ENCODE data around the gene CLDN7.

DNA sequence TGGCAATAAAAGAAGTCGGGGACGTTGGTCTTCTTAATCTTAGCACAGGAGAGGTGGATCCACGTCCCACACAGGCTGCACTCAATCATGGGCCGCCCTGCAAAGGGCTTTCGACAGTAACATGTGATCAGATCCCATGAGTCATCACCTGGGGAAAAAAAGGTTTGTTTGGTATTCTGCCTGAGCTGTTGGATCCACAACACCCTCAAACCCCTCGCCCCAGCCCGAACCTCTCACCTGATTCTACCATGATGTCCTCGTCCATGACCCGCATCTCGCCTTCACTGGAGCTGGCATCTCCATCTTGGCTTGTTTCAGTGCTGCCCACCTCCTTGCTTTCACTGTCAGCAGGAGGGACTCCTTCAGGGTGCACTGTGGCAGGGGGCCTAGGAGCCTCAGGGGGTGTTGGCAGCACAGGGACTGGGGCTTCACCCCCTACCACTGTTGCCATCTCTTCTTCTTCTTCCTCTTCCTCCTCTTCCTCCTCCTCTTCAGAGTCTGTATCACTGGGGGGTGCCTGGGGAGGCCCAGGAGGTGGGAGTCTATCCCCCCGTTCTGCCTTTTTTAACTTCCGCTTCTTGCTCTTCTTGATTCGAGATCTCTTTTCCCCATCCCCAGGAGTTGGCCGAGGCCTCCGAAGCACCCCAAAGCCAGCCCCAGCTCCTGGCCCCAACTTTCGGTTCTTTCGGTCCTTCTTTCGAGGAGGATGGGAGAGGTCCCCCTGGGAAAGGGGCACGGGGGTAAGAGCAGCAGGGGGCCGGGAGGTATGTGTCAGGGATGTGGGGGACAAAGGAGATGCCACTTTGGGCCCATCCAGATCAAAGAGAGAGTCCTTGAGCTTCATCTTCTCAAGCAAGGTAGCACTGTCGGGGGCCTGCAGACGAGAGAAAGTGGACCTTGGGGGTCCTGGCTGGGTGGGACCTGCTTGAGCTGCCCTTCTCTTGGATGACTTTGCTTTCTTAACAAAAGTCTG lies 26.3 kb downstream of the CLDN7 start:
- TF ChIP-seq, protein P1, sequence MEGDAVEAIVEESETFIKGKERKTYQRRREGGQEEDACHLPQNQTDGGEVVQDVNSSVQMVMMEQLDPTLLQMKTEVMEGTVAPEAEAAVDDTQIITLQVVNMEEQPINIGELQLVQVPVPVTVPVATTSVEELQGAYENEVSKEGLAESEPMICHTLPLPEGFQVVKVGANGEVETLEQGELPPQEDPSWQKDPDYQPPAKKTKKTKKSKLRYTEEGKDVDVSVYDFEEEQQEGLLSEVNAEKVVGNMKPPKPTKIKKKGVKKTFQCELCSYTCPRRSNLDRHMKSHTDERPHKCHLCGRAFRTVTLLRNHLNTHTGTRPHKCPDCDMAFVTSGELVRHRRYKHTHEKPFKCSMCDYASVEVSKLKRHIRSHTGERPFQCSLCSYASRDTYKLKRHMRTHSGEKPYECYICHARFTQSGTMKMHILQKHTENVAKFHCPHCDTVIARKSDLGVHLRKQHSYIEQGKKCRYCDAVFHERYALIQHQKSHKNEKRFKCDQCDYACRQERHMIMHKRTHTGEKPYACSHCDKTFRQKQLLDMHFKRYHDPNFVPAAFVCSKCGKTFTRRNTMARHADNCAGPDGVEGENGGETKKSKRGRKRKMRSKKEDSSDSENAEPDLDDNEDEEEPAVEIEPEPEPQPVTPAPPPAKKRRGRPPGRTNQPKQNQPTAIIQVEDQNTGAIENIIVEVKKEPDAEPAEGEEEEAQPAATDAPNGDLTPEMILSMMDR (optimal IDR thresholded peaks at IDR 0.05 in 1 of 3, IDR thresholded peaks at IDR 0.05 in 1 of 3, conservative IDR thresholded peaks at IDR 0.05 in 1 of 3; ENCODE audit: extremely low read depth in 1 of 3, insufficient read depth in 2 of 3, low read length in 3 of 3): no peak
- no peak for TF ChIP-seq EZH2 (IDR thresholded peaks at IDR 0.05; ENCODE audit: low read length)
